ENCODE data around the gene SORCS2. TPM values are rescaled to one million over a fixed set of nuclear protein-coding genes. Genes with fewer than 3 reads are reported as not detected.

SORCS2 gene
- total RNA-seq, 8 experiments from 2014 or later: 1.8 to 14.0 (median 5.3) TPM

DNA sequence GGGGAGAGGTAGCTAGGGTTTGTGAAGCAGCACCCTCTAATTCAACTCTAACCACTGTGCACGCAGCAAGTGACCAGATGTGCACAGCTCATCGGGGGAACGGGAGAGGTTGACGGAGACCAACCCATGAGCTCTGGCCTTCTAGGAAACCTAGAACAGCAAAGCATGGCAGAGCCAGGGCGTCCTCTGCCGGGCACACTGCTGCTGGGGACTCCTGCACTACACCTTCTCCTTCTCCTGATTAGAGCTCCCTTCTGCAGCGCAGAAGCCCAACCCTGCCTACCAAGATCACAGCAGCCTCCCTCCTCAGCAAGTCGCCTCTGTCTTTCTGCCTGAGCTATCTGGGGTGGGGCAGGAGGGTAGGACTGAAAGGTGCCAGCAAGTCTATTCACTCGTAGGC, 494.7 kb downstream of the SORCS2 start:
- in situ Hi-C loops (cut with MboI; ENCODE audit: low pct_unique_long_range_greater_than_20kb in 2 of 9, low sequenced_read_pairs in 9 of 9, unreplicated experiment in 9 of 9): no loop called here
- peak in 4 of 8 experiments; percentile 18 to 53 (median 21) for ATAC-seq (replicated peaks in 6 of 8)
- H3K27ac ChIP-seq: no peak overlapping the region
- no peak overlapping the region for H3K4me3 ChIP-seq
- H3K4me1 ChIP-seq (replicated peaks in 1 of 2): no peaks in the 10 kb centered on the region
- WGBS, 10 experiments: 86 to 100% (median 90%) methylated on average over 1 to 4 of the region's 9 CpGs; no CpG with 5 or more reads in 6 of the 10 experiments

DNA sequence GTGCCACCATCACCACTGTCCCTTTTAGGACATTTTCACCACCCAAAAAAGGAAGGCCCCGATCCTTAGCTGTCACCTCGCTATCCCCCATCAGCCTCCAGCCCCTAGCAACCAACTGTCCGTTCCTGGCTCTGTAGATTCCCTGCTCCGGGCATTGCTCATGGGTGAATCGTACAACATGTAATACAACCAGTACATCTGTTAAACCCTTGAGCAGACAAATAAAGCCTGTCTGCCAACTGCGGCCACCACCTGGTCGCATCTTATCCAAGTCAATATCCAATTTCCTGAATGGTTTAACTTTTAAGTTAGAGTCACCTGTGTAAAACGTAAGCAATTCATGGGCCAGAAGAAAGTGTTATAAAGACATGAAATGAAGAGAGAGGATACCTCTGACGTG, 495.5 kb downstream of the SORCS2 start:
- no peaks in the 10 kb centered on the region for H3K4me1 ChIP-seq (replicated peaks in 1 of 2)
- no peak overlapping the region for H3K4me3 ChIP-seq
- no peak for ATAC-seq (replicated peaks in 6 of 8)
- H3K27ac ChIP-seq: no peak overlapping the region
- 63 to 100% (median 89%) methylated on average over 1 to 7 of the region's 9 CpGs; no CpG with 5 or more reads in 1 of the 10 experiments for WGBS, 10 experiments
- in situ Hi-C loops (cut with MboI; ENCODE audit: low pct_unique_long_range_greater_than_20kb in 2 of 9, low sequenced_read_pairs in 9 of 9, unreplicated experiment in 9 of 9): no loop called here

DNA sequence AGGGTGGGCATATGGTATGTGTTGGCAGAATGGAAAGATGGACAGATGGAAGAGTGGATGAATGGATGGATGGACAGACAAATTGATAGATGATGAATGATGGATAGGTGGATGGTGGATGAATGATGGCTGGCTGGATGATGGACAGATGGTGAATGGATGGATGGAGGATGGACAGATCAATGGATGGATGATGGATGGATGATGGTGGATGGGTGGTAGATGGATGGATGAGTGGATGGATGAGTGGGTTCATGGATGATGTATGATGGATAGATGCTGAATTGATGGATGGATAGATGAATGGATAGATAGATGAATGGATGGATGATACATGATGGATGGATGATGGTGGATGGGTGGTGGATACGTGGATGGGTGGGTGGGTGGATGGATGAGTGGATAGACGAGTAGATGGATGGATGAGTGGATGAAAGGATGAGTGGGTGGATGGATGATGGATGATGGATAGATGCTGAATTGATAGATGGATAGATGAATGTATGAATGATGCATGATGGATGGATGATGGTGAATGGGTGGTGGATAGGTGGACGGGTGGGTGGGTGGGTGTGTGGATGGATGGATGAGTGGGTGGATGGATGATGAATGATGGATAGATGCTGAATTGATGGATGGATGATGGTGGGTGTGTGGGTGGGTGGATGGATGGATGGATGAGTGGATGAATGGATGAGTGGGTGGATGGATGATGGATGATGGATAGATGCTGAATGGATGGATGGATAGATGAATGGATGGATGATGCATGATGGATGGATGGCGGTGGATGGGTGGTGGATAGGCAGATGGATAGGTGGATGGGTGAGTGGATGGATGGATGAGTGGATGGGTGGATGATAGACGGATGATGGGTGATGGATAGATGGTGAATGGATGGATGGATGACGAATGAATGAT, 497.7 kb downstream of the SORCS2 start:
- in situ Hi-C loops (cut with MboI; ENCODE audit: low pct_unique_long_range_greater_than_20kb in 2 of 9, low sequenced_read_pairs in 9 of 9, unreplicated experiment in 9 of 9): no loop called here

DNA sequence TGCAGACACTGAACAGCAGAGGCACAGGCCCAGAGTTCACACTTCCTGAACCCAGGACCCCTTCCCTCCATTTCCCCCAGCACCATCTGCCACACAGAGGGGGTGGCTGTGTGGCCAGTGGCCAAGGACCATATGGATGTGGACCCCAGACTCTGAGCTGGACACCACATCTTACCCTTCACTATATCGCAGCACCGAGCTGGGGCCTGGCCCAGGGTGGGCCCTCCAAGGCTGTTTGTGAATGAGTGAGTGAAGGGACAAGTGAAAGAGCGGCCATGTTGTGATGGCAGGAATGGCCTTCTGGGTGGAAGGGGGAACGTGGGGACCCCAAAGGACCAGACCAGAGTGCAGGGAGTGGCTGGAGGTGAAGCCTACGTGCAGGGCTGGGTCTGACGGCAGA, 498.7 kb downstream of the SORCS2 start:
- peaks cover 0 to 4% of the 10 kb centered on the region in 2 donors for H3K4me1 ChIP-seq (replicated peaks in 1 of 2)
- no peak overlapping the region for H3K27ac ChIP-seq
- 30 to 100% (median 90%) methylated on average over 2 of the region's 6 CpGs; no CpG with 5 or more reads in 5 of the 10 experiments for WGBS, 10 experiments
- ATAC-seq (replicated peaks in 6 of 8): no peak
- no peak overlapping the region for H3K4me3 ChIP-seq
- in situ Hi-C loops (cut with MboI; ENCODE audit: low pct_unique_long_range_greater_than_20kb in 2 of 9, low sequenced_read_pairs in 9 of 9, unreplicated experiment in 9 of 9): no loop called here

More for the DNA sequence above, 497.7 kb downstream of the SORCS2 start:
- Histone ChIP-seq H3K4me1 (replicated peaks in 1 of 2) (peaks cover 0 to 4% of the 10 kb centered on the region in 2 donors), H3K4me3 (no peak overlapping the region), H3K27ac (no peak overlapping the region)
- WGBS, 10 experiments: 47 to 100% (median 86%) methylated on average over 1 to 5 of the region's 6 CpGs
- no peak for ATAC-seq (replicated peaks in 6 of 8)

DNA sequence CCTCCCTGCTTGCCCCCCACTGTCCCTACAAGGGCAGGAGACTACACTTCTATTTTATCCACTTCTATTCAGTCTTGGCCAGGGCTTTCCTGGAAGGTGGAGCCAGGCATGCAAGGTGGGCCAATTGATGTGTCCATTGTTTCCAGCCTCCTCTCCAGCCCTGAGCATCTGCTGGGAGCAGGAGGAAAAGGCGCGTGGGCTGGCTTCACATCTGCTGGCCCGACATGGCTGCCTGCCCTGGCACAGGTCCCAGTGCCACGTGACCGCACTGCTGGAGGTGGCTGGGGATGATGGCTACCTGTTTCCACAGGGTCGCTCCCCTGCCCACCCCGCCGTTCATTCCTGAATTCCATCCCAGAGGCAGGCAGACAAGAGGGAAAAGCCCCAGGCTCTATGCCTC, 499.6 kb downstream of the SORCS2 start:
- in situ Hi-C loops (cut with MboI; ENCODE audit: low pct_unique_long_range_greater_than_20kb in 2 of 9, low sequenced_read_pairs in 9 of 9, unreplicated experiment in 9 of 9): no loop called here
- Histone ChIP-seq H3K4me3 (no peak overlapping the region), H3K27ac (no peak overlapping the region), H3K4me1 (replicated peaks in 1 of 2) (peaks cover 0 to 4% of the 10 kb centered on the region in 2 donors)
- no peak for ATAC-seq (replicated peaks in 6 of 8)
- 40 to 77% methylated on average over 1 to 3 of the region's 8 CpGs; no CpG with 5 or more reads in 8 of the 10 experiments for WGBS, 10 experiments

DNA sequence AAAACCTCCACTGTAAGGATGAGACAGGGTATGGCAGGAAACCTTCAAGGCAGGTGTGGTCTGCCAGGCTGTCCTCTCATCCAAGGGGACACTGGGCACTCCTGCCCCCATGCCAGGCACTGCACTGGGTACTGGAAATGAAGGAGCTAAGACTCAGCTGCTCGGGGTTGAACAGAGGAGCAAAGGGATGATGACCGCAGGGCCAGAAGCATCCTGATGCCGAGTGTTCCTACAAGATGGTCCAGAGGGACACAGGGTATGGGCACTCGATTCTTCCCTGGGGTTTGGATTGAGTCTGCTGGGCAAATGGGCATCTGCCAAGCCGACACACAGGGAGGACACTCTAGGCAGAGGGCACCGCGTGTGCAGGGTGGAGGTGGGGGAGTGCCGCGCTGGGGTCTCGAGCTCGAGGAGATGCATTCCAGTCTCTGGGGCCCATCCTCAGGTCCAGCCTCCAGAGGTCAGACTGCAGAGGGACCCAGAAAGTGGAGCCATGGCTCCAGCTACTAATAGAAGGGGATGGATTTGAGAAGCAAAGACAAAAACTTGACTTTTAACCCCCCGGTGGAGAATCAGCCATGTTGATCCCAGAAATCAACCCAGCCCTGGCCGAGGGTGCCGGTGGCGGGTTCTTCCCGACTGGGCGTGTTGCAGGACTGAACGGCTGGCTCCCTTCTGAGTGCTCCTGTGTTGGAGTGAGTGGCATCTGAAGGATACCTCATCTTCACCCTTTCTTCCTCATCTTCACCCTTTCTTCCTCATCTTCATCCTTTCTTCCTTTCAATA, 500.3 kb downstream of the SORCS2 start:
- no peak overlapping the region for H3K4me3 ChIP-seq
- no peak for ATAC-seq (replicated peaks in 6 of 8)
- in situ Hi-C loops (cut with MboI; ENCODE audit: low pct_unique_long_range_greater_than_20kb in 2 of 9, low sequenced_read_pairs in 9 of 9, unreplicated experiment in 9 of 9): no loop called here
- WGBS, 10 experiments: 72 to 100% (median 83%) methylated on average over 1 to 14 of the region's 18 CpGs; no CpG with 5 or more reads in 3 of the 10 experiments
- H3K4me1 ChIP-seq (replicated peaks in 1 of 2): peaks cover 0 to 4% of the 10 kb centered on the region in 2 donors
- H3K27ac ChIP-seq: no peak overlapping the region

DNA sequence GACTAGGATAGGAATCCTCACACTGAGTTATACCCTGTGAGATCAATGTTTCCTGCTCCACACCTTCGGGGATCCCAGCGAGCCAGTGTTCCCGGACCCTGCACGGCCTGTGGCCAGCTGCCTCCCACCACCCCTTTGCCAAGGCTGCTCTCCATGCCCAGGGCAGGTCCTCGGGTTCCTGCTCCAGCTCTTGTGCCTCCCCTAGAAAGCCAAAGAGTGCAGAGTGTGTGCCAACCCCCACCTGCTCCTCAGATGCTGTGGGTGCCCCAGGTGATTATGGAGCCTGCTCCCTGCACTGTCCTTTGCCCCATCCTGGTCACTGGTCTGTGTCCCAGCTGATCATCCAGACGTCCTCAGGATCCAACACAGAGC, 500.9 kb downstream of the SORCS2 start:
- in situ Hi-C loops (cut with MboI; ENCODE audit: low pct_unique_long_range_greater_than_20kb in 2 of 9, low sequenced_read_pairs in 9 of 9, unreplicated experiment in 9 of 9): no loop called here
- 0 to 80% (median 67%) methylated on average over 1 to 4 of the region's 6 CpGs; no CpG with 5 or more reads in 5 of the 10 experiments for WGBS, 10 experiments
- no peak overlapping the region for H3K4me3 ChIP-seq
- peaks cover 0 to 4% of the 10 kb centered on the region in 2 donors for H3K4me1 ChIP-seq (replicated peaks in 1 of 2)
- H3K27ac ChIP-seq: no peak overlapping the region
- ATAC-seq (replicated peaks in 6 of 8): no peak

DNA sequence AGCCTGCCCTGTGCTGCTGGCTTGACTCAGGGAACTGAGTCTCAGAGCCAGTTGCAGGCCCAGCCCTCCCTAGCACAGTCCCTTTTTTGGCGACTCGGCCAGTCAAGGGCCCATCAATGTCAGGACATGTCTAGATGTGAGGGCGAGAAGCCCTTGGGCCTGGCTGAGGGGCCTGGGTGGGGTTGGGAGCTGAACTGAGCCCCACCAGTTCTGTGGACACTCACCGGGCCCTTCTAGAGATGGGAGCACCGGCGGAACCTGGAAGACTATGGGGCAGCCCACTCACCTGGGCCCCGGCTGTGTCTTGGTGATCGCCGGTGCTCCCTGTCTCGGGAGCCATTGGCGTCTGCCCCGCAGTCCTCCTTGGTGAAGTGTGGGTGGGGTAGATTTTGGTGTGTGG, 501.4 kb downstream of the SORCS2 start:
- Histone ChIP-seq H3K27ac (no peak overlapping the region), H3K4me3 (no peak overlapping the region), H3K4me1 (replicated peaks in 1 of 2) (peaks cover under 1 to 8% of the 10 kb centered on the region in 2 donors)
- 40 to 100% (median 90%) methylated on average over 1 to 5 of the region's 12 CpGs; no CpG with 5 or more reads in 5 of the 10 experiments for WGBS, 10 experiments
- in situ Hi-C loops (cut with MboI; ENCODE audit: low pct_unique_long_range_greater_than_20kb in 2 of 9, low sequenced_read_pairs in 9 of 9, unreplicated experiment in 9 of 9): no loop called here
- ATAC-seq (replicated peaks in 6 of 8): no peak

DNA sequence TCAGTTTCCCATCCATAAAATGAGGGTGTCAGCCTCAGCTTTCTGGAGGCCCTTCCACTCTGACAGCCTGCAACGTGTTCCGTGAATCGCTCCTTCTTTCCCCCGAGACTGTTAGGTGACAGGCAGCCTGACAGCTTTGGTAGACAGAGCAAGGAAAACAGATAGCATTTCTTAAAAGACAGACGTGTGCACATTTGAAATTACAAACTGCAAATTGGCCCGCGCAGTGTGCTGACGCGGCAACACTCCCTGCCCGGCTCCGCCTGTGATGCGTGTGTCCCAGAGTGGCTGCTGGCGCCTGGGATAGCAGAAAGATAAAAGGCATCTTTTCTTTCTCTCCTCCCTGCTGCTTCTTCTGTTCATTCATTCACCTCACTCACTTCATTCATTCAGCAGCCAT, 502.0 kb downstream of the SORCS2 start:
- WGBS, 10 experiments: 60 to 82% (median 73%) methylated on average over 2 to 13 of the region's 13 CpGs; no CpG with 5 or more reads in 4 of the 10 experiments
- ATAC-seq (replicated peaks in 6 of 8): peak in 2 of 8 experiments; percentile 43 to 52
- Histone ChIP-seq H3K4me1 (replicated peaks in 1 of 2) (peaks cover 7 to 12% of the 10 kb centered on the region in 2 donors), H3K27ac (no peak overlapping the region), H3K4me3 (no peak overlapping the region)
- in situ Hi-C loops (cut with MboI; ENCODE audit: low pct_unique_long_range_greater_than_20kb in 2 of 9, low sequenced_read_pairs in 9 of 9, unreplicated experiment in 9 of 9): no loop called here

DNA sequence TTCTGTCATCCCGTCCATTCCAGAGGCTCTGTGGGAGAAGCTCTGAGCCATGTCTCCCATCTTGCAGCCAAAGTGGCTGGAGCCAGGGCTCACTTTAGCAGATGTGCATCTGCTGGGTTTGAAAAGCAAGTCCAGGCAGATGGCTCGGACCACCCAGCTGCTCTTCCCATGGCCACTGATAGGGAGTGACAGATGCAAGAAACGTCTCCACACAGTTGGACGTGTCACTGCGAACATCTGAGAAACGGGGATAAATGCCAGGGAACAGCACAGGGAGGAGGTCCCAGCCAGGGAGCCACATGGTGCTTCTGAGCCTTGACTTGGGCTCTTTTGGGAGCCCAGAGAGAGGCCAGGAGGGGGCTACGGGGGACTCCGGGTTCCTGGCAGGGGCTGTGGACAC, 505.0 kb downstream of the SORCS2 start:
- in situ Hi-C loops (cut with MboI; ENCODE audit: low pct_unique_long_range_greater_than_20kb in 2 of 9, low sequenced_read_pairs in 9 of 9, unreplicated experiment in 9 of 9): no loop called here
- WGBS, 10 experiments: 8 to 67% methylated on average over 4 to 6 of the region's 8 CpGs; no CpG with 5 or more reads in 8 of the 10 experiments
- Histone ChIP-seq H3K4me3 (no peak overlapping the region), H3K27ac (no peak overlapping the region), H3K4me1 (replicated peaks in 1 of 2) (peaks cover 18% of the 10 kb centered on the region in 2 donors)
- peak in 1 of 8 experiments; percentile 25 for ATAC-seq (replicated peaks in 6 of 8)

DNA sequence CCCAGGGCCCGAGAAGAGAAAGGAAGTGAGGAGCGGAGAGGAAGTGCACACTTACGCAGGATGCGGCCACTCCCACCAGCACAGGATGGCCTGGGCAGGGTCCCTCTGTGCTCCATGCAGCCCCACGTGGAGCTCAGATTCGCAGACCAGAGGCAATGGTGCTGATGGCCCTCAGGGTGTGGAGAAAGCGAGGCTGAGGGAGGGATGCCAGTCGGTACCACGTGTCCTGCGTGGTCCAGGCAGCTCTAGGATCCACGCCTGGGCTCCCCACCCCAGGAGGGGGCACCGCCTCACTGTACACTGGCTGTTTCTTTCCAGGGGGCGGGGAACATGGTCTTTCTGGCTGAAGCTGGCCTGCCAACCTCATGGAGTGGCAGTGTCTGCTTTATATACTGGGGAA, 505.5 kb downstream of the SORCS2 start:
- Histone ChIP-seq H3K4me1 (replicated peaks in 1 of 2) (peaks cover 18% of the 10 kb centered on the region in 2 donors), H3K4me3 (no peak overlapping the region), H3K27ac (no peak overlapping the region)
- ATAC-seq (replicated peaks in 6 of 8): no peak
- 87 to 100% methylated on average over 1 to 3 of the region's 13 CpGs; no CpG with 5 or more reads in 8 of the 10 experiments for WGBS, 10 experiments
- in situ Hi-C loops (cut with MboI; ENCODE audit: low pct_unique_long_range_greater_than_20kb in 2 of 9, low sequenced_read_pairs in 9 of 9, unreplicated experiment in 9 of 9): no loop called here

DNA sequence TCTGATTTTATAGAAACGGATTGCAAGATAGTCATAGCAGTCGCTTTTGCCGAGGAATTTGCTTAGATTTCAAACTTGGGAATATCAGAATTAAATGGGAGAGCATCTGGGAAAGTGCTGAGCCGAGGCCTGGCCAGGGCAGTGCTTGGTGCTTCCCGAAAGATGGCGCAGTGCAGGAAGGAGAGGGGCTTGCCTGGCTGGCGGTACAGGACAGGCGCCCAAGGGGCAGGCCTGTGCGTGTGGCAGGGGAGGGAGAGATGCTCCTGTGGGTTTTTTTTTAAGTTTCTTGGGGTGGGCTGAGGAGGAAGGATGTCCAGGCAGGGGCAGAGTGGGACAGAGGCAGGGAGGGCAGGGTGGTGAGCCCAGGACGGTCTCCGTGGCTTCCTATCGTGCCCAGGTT, 506.2 kb downstream of the SORCS2 start:
- 27 to 87% (median 72%) methylated on average over 2 to 6 of the region's 12 CpGs for WGBS, 10 experiments

DNA sequence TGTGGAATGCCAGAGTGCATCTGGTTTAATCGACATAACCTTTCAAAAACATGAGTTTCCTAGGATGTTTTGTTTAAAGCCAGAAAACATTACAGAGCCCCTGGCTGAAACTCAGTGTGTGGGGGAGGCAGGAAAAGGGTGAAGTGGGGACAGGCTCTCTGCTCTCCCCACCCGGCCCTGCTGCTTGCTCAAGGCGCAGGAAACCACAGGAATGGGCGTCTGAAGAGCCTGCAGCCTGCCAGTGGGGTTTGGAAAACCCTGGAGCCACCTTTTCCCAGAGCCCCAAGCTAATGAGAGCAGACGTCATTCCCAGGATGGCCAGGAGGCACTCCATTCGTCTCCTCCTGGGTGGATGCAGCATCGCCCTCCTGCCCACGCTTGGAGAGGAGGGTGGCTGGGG, 506.7 kb downstream of the SORCS2 start:
- peaks cover 18% of the 10 kb centered on the region in 2 donors for H3K4me1 ChIP-seq (replicated peaks in 1 of 2)
- in situ Hi-C loops (cut with MboI; ENCODE audit: low pct_unique_long_range_greater_than_20kb in 2 of 9, low sequenced_read_pairs in 9 of 9, unreplicated experiment in 9 of 9): no loop called here
- no peak overlapping the region for H3K27ac ChIP-seq
- no peak overlapping the region for H3K4me3 ChIP-seq
- ATAC-seq (replicated peaks in 6 of 8): peak in 6 of 8 experiments; percentile 16 to 58 (median 31)
- WGBS, 10 experiments: 0 to 64% (median 15%) methylated on average over 1 to 8 of the region's 8 CpGs; no CpG with 5 or more reads in 5 of the 10 experiments

More for the DNA sequence above, 506.2 kb downstream of the SORCS2 start:
- Histone ChIP-seq H3K4me1 (replicated peaks in 1 of 2) (peaks cover 18% of the 10 kb centered on the region in 2 donors), H3K27ac (no peak overlapping the region), H3K4me3 (no peak overlapping the region)
- in situ Hi-C loops (cut with MboI; ENCODE audit: low pct_unique_long_range_greater_than_20kb in 2 of 9, low sequenced_read_pairs in 9 of 9, unreplicated experiment in 9 of 9): no loop called here
- ATAC-seq (replicated peaks in 6 of 8): peak in 7 of 8 experiments; percentile 25 to 88 (median 61)

Measured in motor neuron (in vitro differentiated cells).